CD4-positive, alpha-beta memory T cell (primary cell): ENCODE results near the gene AR. TPM values are rescaled to one million over a fixed set of nuclear protein-coding genes. Genes with fewer than 3 reads are reported as not detected.

Experiments
- CTCF ChIA-PET: fragments of 350-600 bp; sonication (Branson Sonifier 250); formaldehyde crosslinking; loops from one replicate; lab custom pipeline; 2021; ENCODE audit warnings: inconsistent platforms; ENCODE audit not compliant: partially characterized antibody; lab: Charles Lee
- POLR2A ChIA-PET: fragments of 350-600 bp; sonication (Branson Sonifier 250); formaldehyde crosslinking; loops from one replicate; lab custom pipeline; 2021; ENCODE audit not compliant: partially characterized antibody; lab: Charles Lee
- DNase-seq, 5 donors: peaks; one replicate each; pipeline versions ENCODE4 v3.0.0 to v3.0.0-alpha.2; 2020 to 2022; ENCODE audit warnings: mixed read lengths in 1 of 5
- H3K27ac ChIP-seq: one replicate; pipeline ENCODE4 v1.7.0; 2013; ENCODE audit warnings: low read depth, low read length
- H3K27me3 ChIP-seq: 2 replicates; pipeline ENCODE4 v1.7.0; 2013; ENCODE audit warnings: mild to moderate bottlenecking, low read length, moderate library complexity; ENCODE audit not compliant: insufficient read depth
- H3K36me3 ChIP-seq: 2 replicates; pipeline ENCODE4 v1.7.0; 2013; ENCODE audit warnings: mild to moderate bottlenecking, low read length, moderate library complexity; ENCODE audit not compliant: insufficient read depth
- H3K4me1 ChIP-seq: 2 replicates; pipeline ENCODE4 v1.7.0; 2013; ENCODE audit warnings: mild to moderate bottlenecking, low read length, moderate library complexity; ENCODE audit not compliant: insufficient read depth
- H3K4me3 ChIP-seq, 2 donors: one replicate each; pipeline ENCODE4 v1.7.0; 2013; ENCODE audit warnings: low read length in 2 of 2, mild to moderate bottlenecking in 1 of 2
- H3K9me3 ChIP-seq, 2 donors: one replicate each; pipeline ENCODE4 v1.7.0; 2013; ENCODE audit warnings: low read length in 2 of 2, control low read depth in 1 of 2; ENCODE audit not compliant: control insufficient read depth in 1 of 2
- H3K27ac Mint-ChIP-seq, 7 donors: one replicate each; pipeline ENCODE4 v1.8.0; 2020 to 2021; ENCODE audit warnings: mixed read lengths in 7 of 7, mild to moderate bottlenecking in 6 of 7, inconsistent platforms in 3 of 7, moderate library complexity in 3 of 7
- H3K27me3 Mint-ChIP-seq, 2 donors: one replicate each; pipeline ENCODE4 v1.8.0; 2020 to 2021; ENCODE audit warnings: mixed read lengths in 2 of 2
- H3K36me3 Mint-ChIP-seq, 2 donors: one replicate each; pipeline ENCODE4 v1.8.0; 2020 to 2021; ENCODE audit warnings: mixed read lengths in 2 of 2, inconsistent platforms in 1 of 2, mild to moderate bottlenecking in 1 of 2
- H3K4me1 Mint-ChIP-seq, 4 donors: one replicate each; pipeline ENCODE4 v1.8.0; 2020 to 2021; ENCODE audit warnings: mixed read lengths in 4 of 4, mild to moderate bottlenecking in 1 of 4
- H3K4me3 Mint-ChIP-seq, 8 donors: one replicate each; pipeline ENCODE4 v1.8.0; 2020 to 2021; ENCODE audit warnings: mixed read lengths in 8 of 8, mild to moderate bottlenecking in 7 of 8, moderate library complexity in 6 of 8, inconsistent platforms in 3 of 8
- H3K9me3 Mint-ChIP-seq, 8 donors: one replicate each; pipeline ENCODE4 v1.8.0; 2020 to 2021; ENCODE audit warnings: mixed read lengths in 8 of 8, mild to moderate bottlenecking in 5 of 8, inconsistent platforms in 3 of 8, moderate library complexity in 1 of 8
- intact Hi-C: fragments of 100-400 bp; cut with micrococcal nuclease; formaldehyde crosslinking; loops from one replicate; pipeline ENCODE4 v1.15.1; 2023
- polyA plus RNA-seq, 2 donors: library from polyadenylated mRNA; unstranded; fragments of 300-500 nt; fragmentation: Illumina TruSeq; gene quantifications; one replicate each; pipeline ENCODE4 v1.2.3, GENCODE V29; 2021
- total RNA-seq, 2 experiments: library from RNA; stranded (reverse); gene quantifications; one replicate each; pipeline ENCODE4 v1.2.3, GENCODE V29; 2021

Gene AR
- total and polyA plus RNA-seq, 4 experiments from 2014 or later, result 0.10 to 0.19 (median 0.14) TPM

- H3K36me3 Mint-ChIP-seq, result no peaks in the 10 kb centered on the region
- no peak for DNase-seq
- intact Hi-C loops, result no loop called here
- Histone ChIP-seq H3K4me1 (no peaks in the 10 kb centered on the region), H3K27ac (no peak overlapping the region), H3K9me3 (no peaks in the 10 kb centered on the region), H3K4me3 (no peak overlapping the region), H3K36me3 (no peaks in the 10 kb centered on the region), H3K27me3 (no peaks in the 10 kb centered on the region)
- no peaks in the 10 kb centered on the region for H3K4me1 Mint-ChIP-seq
- H3K9me3 Mint-ChIP-seq, result peaks cover 0 to 8% (median 4%) of the 10 kb centered on the region in 8 donors
- ChIA-PET POLR2A (no interaction called here), CTCF (no interaction called here)
- no peaks in the 10 kb centered on the region for H3K27me3 Mint-ChIP-seq
- no peak overlapping the region for H3K27ac Mint-ChIP-seq
- H3K4me3 Mint-ChIP-seq, result no peak overlapping the region
These were observed 140.3 kb downstream of the AR start for GRCh38 chrX:67684136-67684535.

DNA sequence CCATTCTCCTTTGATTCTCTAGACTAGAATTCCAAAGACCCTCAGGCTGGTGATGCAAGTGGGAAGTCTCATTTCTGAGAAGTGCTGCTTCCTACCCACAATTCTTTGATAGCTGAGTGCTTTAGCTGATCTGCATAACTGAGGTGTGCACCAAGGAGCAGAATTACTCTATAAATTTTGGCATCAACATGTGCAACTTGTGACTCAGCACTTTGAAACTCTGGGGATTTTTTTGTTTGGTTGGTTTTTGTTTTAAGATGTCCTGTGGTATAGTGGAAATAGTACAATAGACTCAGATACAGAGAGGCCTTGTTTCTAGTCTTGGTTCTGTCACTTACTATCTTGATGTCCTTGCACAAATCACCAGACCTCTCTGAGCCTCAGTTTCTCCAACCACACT, 148.4 kb downstream of the AR start:
- Mint-ChIP-seq H3K9me3 (peaks cover 0 to 4% (median 0%) of the 10 kb centered on the region in 8 donors), H3K27ac (no peak overlapping the region), H3K4me3 (no peak overlapping the region), H3K4me1 (no peaks in the 10 kb centered on the region), H3K36me3 (no peaks in the 10 kb centered on the region), H3K27me3 (no peaks in the 10 kb centered on the region)
- H3K36me3 ChIP-seq, result no peaks in the 10 kb centered on the region
- no peaks in the 10 kb centered on the region for H3K9me3 ChIP-seq
- H3K27ac ChIP-seq, result no peak overlapping the region
- ChIA-PET POLR2A (no interaction called here), CTCF (no interaction called here)
- no peak for DNase-seq
- no peaks in the 10 kb centered on the region for H3K4me1 ChIP-seq
- H3K27me3 ChIP-seq, result no peaks in the 10 kb centered on the region
- intact Hi-C loops, result no loop called here
- H3K4me3 ChIP-seq, result no peak overlapping the region

- H3K27ac ChIP-seq, result no peak overlapping the region
- POLR2A ChIA-PET, result no interaction called here
- no peaks in the 10 kb centered on the region for H3K27me3 ChIP-seq
- H3K27ac Mint-ChIP-seq, result no peak overlapping the region
- DNase-seq, result no peak
- H3K27me3 Mint-ChIP-seq, result no peaks in the 10 kb centered on the region
- intact Hi-C loops, result no loop called here
- H3K36me3 ChIP-seq, result no peaks in the 10 kb centered on the region
- no peak overlapping the region for H3K4me3 ChIP-seq
- H3K4me1 Mint-ChIP-seq, result no peaks in the 10 kb centered on the region
- CTCF ChIA-PET, result no interaction called here
- H3K9me3 Mint-ChIP-seq, result no peaks in the 10 kb centered on the region
- no peaks in the 10 kb centered on the region for H3K4me1 ChIP-seq
- no peaks in the 10 kb centered on the region for H3K36me3 Mint-ChIP-seq
- H3K9me3 ChIP-seq, result no peaks in the 10 kb centered on the region
- H3K4me3 Mint-ChIP-seq, result no peak overlapping the region
These were observed 150.1 kb downstream of the AR start for GRCh38 chrX:67693928-67694327.

- H3K4me3 Mint-ChIP-seq, result no peak overlapping the region
- intact Hi-C loops, result no loop called here
- H3K4me3 ChIP-seq, result no peak overlapping the region
- POLR2A ChIA-PET, result no interaction called here
- no peaks in the 10 kb centered on the region for H3K9me3 Mint-ChIP-seq
- no peak overlapping the region for H3K27ac ChIP-seq
- DNase-seq, result no peak
- no peaks in the 10 kb centered on the region for H3K27me3 Mint-ChIP-seq
- CTCF ChIA-PET, result no interaction called here
- no peaks in the 10 kb centered on the region for H3K4me1 ChIP-seq
- H3K9me3 ChIP-seq, result no peaks in the 10 kb centered on the region
- H3K27me3 ChIP-seq, result no peaks in the 10 kb centered on the region
- no peaks in the 10 kb centered on the region for H3K36me3 Mint-ChIP-seq
- H3K36me3 ChIP-seq, result no peaks in the 10 kb centered on the region
- no peak overlapping the region for H3K27ac Mint-ChIP-seq
- H3K4me1 Mint-ChIP-seq, result no peaks in the 10 kb centered on the region
These were observed 153.6 kb downstream of the AR start for GRCh38 chrX:67697452-67697851.

DNA sequence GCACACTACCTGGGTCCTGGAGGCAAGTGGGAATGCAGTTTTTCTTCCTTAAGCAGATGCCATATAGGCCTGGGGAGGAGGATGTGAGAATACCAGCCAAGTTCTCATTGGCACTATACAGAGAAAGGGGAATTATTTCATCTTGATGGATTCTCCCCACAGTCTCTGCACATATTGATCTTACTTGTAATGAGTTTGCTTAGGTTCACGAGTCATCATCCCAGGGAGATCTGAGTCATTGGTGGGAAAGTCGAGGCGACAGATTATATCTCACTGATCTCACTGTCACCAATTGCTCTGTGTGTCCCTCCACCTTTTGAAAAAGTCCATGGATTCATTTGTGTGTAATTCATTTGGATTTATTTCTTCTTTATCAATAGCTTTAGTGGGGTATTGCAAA, 156.8 kb downstream of the AR start:
- no peaks in the 10 kb centered on the region for H3K4me1 ChIP-seq
- Mint-ChIP-seq H3K36me3 (no peaks in the 10 kb centered on the region), H3K27ac (no peak overlapping the region), H3K4me3 (no peak overlapping the region), H3K9me3 (peaks cover 0 to 2% (median 0%) of the 10 kb centered on the region in 8 donors), H3K4me1 (no peaks in the 10 kb centered on the region), H3K27me3 (no peaks in the 10 kb centered on the region)
- no peak for DNase-seq
- ChIA-PET POLR2A (no interaction called here), CTCF (no interaction called here)
- H3K27me3 ChIP-seq, result no peaks in the 10 kb centered on the region
- H3K4me3 ChIP-seq, result no peak overlapping the region
- no peaks in the 10 kb centered on the region for H3K9me3 ChIP-seq
- no peaks in the 10 kb centered on the region for H3K36me3 ChIP-seq
- intact Hi-C loops, result no loop called here
- H3K27ac ChIP-seq, result no peak overlapping the region

- H3K4me3 Mint-ChIP-seq, result no peak overlapping the region
- Histone ChIP-seq H3K36me3 (no peaks in the 10 kb centered on the region), H3K27me3 (no peaks in the 10 kb centered on the region), H3K4me1 (no peaks in the 10 kb centered on the region), H3K9me3 (no peaks in the 10 kb centered on the region), H3K4me3 (no peak overlapping the region), H3K27ac (no peak overlapping the region)
- no peaks in the 10 kb centered on the region for H3K4me1 Mint-ChIP-seq
- H3K9me3 Mint-ChIP-seq, result peaks cover 0 to 6% (median 3%) of the 10 kb centered on the region in 8 donors
- ChIA-PET POLR2A (no interaction called here), CTCF (no interaction called here)
- H3K36me3 Mint-ChIP-seq, result no peaks in the 10 kb centered on the region
- no peak for DNase-seq
- no peak overlapping the region for H3K27ac Mint-ChIP-seq
- intact Hi-C loops, result no loop called here
- H3K27me3 Mint-ChIP-seq, result peaks cover 0 to 2% of the 10 kb centered on the region in 2 donors
These were observed 170.2 kb downstream of the AR start for GRCh38 chrX:67714004-67714403.

DNA sequence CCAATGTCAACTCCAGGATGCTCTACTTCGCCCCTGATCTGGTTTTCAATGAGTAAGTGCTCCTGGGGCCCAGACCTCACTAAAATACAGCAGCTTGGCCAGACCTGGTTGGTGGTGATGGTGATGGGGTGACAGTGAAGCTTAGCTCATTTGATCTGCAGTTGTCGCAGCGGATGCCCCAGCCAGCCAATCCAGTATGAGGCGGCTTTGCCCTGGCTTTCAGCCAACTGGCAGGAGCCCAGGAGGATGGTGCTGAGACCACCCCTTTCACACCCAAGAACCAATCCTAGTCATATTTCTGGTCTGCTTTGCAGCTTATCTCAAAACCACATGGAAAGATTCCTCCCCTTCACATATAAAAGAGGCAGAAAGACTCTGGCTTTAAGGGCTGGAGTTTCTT, 173.8 kb downstream of the AR start:
- ChIA-PET CTCF (no interaction called here), POLR2A (no interaction called here)
- no peak for DNase-seq
- H3K27me3 Mint-ChIP-seq, result peaks cover 0 to 2% of the 10 kb centered on the region in 2 donors
- peaks cover 0 to under 1% (median 0%) of the 10 kb centered on the region in 4 donors for H3K4me1 Mint-ChIP-seq
- no peak overlapping the region for H3K4me3 Mint-ChIP-seq
- H3K36me3 Mint-ChIP-seq, result no peaks in the 10 kb centered on the region
- no peaks in the 10 kb centered on the region for H3K4me1 ChIP-seq
- H3K9me3 Mint-ChIP-seq, result peaks cover 0 to 2% (median 0%) of the 10 kb centered on the region in 8 donors
- H3K4me3 ChIP-seq, result no peak overlapping the region
- H3K9me3 ChIP-seq, result no peaks in the 10 kb centered on the region
- no peak overlapping the region for H3K27ac Mint-ChIP-seq
- H3K36me3 ChIP-seq, result no peaks in the 10 kb centered on the region
- H3K27me3 ChIP-seq, result no peaks in the 10 kb centered on the region
- intact Hi-C loops, result no loop called here
- H3K27ac ChIP-seq, result no peak overlapping the region

GRCh38 chrX:67718926-67719325, 175.1 kb downstream of the AR start:
- Histone ChIP-seq H3K9me3 (no peaks in the 10 kb centered on the region), H3K27me3 (no peaks in the 10 kb centered on the region), H3K36me3 (no peaks in the 10 kb centered on the region), H3K4me1 (no peaks in the 10 kb centered on the region), H3K27ac (no peak overlapping the region), H3K4me3 (no peak overlapping the region)
- ChIA-PET CTCF (no interaction called here), POLR2A (no interaction called here)
- H3K9me3 Mint-ChIP-seq, result peaks cover 0 to 2% (median 0%) of the 10 kb centered on the region in 8 donors
- no peak overlapping the region for H3K27ac Mint-ChIP-seq
- DNase-seq, result no peak
- peaks cover 0 to 2% of the 10 kb centered on the region in 2 donors for H3K27me3 Mint-ChIP-seq
- intact Hi-C loops, result no loop called here
- H3K4me1 Mint-ChIP-seq, result peaks cover 0 to 6% (median 0%) of the 10 kb centered on the region in 4 donors
- H3K36me3 Mint-ChIP-seq, result no peaks in the 10 kb centered on the region
- H3K4me3 Mint-ChIP-seq, result no peak overlapping the region
